HG03025 (cell line): Measurements from ENCODE around the gene CA5B.
"Not testable (repeated sequence)": the region's sequence is repeated elsewhere in the genome, so short reads cannot be mapped to it uniquely, and the experiment has no call there.

ENCODE experiments used
- ATAC-seq: cut with Tn5 transposase; IDR thresholded peaks from one replicate; pipeline ENCODE4 v1.9.1; 2021; ENCODE audit warnings: mild to moderate bottlenecking, moderate library complexity; ENCODE audit not compliant: unreplicated experiment, low FRiP score

The CA5B gene

DNA sequence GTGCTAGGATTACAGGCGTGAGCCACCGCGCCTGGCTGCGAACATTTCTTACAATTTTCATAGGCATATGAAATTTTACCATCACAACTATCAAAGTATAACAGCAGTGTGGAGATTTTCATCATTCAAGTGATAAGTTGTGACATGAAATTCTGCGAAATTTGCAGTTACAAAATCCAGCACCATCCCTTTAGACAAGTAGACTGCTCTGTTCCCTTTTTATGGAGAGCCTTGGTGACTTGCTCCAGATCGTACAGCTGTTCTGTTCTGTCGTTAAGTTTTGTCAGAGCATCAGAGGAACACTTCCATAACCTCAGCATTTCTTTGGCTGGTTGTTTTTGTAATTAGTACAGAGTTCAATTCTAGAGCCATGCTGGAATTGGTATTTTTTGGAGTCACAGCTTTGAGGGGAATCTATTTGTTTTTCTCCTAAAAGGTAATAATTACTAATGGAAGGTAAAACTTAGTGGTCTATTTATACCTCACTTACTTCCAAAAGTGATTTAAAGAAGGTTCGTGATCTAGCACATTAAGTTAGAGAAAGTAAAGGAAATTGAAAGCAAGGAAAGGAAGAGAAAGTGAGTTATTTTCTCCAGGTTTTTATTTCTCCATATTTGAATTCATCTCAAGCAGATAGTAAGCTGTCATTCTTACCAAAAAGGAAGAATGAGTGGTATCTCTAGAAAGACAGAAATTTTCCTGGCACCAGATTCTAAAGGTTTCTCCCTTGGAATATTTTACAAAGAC lies 74.3 kb downstream of the CA5B start:
- ATAC-seq, result no peak

DNA sequence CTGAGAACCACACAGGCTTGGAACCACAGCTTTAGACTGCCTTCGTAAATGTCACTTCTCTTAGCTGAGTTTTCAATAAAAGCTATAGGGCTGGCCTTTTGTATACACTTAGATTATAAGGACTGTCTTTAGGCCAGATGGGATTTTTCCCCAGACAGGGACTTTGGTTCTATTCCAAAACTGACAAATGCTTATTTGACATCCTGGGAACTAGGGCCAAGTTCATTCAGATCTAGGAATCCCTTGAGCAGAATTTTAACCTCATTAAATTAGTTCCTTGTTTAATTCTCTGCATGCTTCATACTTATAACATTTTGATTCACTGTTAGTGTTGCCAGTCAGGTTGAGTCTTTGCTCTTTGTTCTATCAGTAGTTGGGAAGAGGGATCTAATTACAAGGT lies 75.3 kb downstream of the CA5B start:
- no peak for ATAC-seq

DNA sequence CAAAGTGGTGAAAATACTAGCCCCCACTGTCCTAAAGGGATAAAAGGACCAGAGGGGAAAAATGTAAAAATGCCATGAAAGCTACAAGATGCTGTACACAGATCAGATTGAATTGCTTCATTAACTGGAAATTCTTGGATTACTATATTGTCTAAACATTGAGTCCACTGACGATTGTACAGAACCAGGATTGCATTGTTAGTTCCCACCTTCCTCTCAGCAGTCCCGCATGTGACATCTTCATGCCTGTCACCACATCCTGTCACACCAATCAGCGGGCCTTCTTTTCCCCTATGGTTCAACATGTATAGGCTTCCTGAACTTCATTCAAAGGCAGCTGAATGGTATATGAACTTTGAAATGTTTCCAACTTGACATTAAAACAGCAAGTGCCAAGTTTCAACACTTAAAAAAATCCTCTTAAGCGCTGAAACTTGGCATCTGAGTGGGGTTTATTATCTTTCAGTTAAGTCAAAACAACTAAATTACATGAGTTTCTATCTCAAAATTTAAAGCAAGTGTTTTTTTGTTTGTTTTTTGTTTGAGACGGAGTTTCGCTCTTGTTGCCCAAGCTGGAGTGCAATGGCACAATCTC lies 76.8 kb downstream of the CA5B start:
- ATAC-seq, result no peak

DNA sequence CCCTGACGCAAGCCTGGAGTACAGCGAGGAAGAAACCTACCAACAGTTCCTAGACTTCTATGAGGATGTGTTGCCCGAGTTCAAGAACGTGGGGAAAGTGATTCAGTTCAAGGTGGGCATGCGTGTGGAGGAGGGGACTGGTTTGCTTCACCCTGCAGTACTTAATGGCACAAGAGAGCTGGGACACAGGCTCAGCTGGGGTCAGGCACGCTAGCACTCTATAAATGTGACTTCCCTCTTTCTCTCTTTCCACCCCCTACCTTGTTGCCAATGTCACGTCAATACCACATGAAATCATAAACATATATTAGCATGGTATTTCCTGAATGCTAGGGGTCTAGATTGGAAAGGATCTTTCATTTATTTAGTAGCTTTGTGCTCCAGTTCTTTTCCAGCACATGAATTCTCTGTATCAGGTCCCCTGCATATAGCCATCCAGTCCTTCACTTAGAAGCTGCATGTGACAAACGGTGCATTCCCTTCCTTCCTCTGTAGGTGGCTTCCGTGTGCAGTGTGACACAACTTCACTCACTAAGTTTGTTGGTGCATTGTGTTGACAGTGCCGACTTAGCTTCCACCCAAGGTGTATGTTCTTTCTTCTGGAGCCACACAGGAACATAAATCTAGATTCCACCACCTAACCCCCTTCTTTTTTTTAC lies 77.8 kb downstream of the CA5B start:
- peak; percentile 77 for ATAC-seq

DNA sequence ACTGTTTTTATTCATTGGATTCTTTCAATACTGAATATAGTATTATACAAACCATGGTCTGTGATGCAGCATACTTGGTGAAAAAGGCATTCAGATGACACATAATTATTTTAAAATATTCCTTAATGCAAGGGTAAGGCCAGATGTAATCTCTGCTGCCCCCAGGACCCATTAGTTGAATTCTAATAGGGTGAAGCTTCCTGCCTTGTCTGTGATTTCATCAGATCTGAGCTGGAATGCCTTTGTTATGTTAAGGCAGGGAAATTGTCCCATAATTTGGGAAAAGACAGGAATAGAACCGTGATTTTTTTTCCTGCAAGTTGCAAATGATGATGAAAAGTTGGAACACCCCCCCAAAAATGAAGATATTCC lies 78.4 kb downstream of the CA5B start:
- ATAC-seq, result no peak

DNA sequence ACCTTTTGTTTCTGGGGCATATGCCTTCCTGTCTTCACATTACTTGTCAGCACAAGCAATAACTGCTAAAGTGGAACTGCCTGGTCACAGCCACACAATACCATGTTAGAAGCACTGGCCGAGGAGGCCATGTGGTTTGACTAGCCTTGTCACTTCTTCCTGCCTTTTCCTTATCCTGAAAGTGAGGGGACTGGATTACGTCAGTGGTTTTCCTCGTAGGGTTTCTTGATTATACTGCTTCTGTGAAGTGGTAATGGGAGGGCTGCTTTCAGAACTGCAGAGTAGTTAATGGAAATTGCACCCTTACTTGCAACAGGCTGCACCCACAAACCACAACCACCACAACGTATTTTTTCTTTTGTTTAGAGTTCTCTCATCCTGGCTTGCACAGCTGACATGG lies 78.8 kb downstream of the CA5B start:
- no peak for ATAC-seq

DNA sequence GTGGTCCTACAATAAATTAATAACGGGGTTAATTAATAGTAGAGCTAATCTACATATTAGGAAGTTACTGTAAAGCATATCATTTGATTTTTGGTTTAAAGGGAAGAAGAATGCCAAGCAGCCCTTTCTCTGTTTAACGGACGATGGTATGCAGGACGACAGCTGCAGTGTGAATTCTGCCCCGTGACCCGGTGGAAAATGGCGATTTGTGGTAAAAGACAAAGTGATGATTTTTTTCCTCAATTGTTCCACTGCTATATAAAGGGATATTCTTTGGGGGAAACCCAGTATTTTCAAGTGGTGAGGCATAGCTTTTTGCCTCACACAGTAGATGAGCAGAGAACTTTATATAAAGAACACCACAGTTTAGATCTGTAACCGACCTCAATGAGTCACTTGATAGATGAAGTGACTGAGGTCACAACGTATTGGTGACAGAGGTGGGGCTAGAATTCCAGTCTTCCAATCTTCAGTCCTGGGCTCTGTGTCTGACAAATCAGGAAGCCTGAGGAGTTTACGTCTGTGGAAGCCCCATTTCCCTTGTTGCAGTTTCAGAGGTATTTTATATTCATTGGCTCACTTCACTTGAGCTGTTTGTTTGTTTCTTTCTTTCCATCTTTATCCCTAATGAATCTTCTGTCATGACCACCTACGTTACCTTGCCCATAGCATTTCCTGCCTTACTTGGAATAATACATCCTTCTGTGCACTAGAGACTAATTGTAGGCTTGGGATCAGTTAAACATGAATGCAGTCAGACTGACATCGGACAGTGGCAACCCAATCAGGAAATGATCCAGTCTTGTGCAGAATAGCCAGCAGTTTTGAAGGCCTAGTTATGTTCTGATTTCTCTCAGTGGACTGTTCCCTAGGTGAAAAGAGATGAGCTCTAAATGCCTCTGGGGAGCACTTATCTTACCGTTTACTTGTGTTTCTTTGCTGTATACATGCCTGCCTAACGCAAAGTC lies 82.3 kb downstream of the CA5B start:
- ATAC-seq, result no peak

DNA sequence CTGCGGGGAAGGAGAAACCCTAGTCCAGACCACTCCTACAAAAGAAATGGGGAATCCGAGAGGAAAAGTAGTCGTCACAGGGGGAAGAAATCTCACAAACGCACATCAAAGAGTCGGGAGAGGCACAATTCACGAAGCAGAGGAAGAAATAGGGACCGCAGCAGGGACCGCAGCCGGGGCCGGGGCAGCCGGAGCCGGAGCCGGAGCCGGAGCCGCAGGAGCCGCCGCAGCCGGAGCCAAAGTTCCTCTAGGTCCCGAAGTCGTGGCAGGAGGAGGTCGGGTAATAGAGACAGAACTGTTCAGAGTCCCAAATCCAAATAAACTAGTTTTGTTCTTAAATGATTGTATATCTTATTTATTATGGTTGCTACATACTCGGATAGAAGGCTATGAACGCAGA lies 84.9 kb downstream of the CA5B start:
- no peak for ATAC-seq

DNA sequence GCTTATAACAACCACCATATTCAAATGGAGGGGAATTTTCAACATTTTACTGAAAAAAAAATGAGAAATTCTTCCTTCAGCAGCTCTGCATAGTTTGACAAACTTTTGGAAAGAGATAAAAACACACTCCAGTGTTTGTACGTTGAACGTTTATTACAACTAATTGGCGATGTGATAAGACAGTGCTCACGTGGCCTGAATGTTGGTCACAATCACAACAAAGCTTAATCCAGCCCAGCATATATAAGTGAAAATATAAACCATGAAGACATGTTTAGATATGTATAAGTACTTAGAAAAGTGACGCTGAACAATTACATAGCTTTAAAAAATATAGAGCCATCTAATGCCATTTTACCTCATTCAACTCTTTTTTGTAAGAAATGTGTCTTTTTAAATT lies 87.9 kb downstream of the CA5B start:
- no peak for ATAC-seq

DNA sequence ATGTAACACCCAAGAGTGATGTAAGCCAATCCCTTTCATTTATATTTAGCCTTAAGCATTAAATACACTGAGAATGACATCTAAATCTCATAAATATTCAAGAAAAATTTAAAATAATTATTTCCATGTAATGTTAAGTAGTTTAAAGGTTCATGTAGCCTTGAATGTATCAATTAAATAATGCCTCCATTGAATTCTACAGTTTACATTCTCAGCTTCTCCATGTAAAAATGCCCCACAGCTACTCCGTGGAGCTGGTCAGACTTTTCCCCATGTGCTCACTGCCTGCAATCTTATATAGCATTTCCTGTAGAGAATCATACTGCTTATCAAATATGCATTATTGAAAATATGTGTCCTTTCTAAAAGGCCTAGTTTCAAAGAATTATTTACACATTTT lies 91.1 kb downstream of the CA5B start:
- no peak for ATAC-seq

DNA sequence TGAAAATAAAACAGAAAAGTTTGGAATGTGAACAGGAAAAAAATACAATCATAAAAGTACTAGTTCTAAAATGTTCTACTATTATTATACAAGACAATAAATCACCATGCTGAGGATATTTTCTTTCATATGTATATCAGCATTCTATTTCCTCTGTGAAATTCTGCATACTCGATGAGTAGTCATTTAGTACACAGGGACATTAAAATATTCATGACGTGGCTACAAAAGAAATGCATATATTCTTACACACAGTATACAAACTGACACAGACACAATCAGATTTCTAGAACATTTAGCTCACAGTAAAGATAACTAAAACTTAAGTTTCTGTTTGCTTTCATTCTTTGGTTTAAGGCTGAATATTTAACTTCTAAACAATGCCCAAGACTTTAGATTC lies 93.3 kb downstream of the CA5B start:
- not testable (repeated sequence) for ATAC-seq

DNA sequence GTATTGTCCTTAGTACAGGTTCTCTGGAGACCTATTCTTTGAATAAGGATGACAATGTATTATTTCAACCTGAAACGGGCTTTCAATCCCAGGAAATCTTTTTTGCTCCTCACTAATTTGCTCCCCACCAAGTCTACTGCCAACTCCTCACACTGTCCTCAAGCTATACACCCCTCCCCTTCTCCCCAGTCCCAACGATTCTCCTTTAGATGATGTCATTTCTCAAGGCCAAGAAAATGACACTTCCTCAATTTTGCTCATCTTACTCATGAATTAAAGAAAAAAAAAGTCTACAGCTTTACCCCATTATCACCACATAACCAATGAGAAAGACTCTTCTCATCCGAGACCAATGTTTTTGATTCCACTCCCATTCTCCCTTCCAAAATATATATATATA lies 96.0 kb downstream of the CA5B start:
- ATAC-seq, result no peak

DNA sequence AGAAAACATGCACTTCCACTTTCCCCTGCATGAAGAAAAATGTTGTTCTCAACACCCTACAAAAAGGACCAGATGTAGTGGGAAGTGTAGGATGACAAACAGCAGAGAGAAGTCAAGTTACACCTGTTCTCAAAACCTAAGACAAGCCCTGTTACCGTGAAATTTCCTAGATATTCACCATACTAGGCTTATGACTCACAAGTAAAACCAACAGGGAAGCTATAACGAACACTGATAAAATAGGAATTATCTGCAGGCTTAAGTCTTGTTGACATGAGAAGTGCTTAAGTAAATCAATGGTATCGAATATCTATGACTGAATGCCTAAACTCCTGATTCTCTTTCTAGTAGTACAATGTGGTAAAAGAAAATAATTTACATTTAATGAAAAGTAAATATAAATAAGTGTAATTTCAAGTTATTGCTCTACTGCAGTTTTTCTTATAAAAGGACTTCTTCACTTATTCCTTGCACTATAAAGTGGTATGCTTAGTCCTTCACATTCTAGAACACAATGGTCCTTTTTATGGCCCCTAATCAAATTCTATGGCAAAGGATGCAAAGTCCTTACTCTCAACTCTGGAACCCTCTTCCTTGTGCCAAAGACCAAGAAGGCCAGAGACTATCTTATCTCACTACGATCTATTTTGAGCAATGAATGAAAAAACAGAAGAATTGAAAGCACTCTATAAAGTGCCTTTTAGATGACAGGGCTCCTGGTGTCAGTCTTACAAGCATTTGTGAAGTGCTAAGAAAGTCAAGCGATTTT lies 96.9 kb downstream of the CA5B start:
- no peak for ATAC-seq
